Iris pigment epithelial cell (primary cell): ENCODE data around the gene ERC2.

ENCODE experiments used
- DNase-seq: peaks from one replicate; pipeline ENCODE4 v3.0.0-alpha.2; 2011; ENCODE audit warnings: low read depth

The ERC2 gene

DNA sequence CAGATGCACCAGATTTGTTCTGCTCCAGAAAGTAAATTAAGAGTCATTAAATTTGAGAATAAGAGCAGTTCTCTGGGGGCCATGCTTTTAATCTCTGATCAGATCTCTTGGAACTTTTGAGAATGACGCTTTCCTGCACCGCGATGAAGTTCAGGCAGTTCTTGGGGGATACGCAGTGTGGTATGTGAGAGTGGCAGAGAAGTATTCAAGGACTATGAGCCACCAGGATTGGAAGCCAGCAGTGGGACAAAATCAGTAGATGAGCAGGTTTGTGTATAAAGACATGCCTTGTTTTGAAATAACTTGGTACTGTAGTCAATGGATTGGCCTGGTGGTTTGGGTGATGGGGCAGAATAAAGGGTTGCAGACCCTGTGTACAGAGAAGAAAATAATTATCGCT lies 483.6 kb downstream of the ERC2 start:
- no peak for DNase-seq

DNA sequence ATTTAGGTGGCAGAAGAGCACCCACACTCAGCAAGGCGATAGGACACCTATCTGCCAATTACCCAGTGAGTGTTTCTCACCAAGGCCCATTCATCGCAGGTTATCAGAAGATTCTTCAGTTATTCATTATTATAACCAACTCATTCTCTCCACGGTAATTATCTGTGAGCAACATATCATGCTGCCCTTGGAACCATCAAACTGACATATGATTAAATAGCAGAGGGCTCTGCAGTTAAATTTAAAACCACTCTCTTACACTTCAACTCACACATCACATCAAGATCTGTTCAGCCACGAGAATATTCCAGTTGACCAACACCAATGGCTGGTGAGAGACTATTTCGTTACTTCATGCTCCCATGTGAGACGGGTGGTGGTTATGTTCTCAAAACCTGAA lies 489.3 kb downstream of the ERC2 start:
- DNase-seq: no peak

DNA sequence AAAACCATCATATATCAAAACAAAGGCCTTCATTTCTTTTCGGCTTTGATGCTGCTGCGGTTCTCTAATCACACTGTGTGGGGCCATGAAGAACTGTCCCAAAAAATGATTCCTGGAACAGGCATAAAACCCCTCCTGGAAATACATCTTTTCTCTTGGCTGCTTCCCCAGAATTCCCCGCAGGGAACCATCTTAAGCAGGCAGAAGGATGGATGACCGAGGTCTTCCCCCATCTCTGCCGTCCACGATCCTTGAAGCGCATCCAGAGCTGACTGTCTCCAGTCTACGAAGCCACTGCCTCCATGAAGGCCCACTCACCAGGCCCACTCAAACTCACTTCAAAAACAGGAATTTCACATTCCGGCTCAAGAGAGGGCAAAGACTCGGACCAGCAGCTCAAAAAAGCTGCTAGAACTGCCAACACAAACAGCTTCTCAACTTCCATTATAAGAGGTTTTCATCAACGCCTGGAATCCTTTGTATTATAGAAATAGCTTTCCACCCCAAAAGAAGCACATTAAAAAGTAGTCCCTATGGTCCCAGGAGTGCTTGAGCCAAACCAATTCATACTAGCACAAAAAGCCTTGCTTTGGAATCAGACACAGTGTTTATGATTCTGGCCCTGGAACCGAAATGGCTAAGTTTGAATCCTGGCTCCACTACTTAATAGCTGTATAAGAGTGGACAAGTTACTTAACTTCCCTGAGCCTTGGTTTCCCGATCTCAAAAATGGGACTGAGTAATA lies 493.7 kb downstream of the ERC2 start:
- DNase-seq: no peak

DNA sequence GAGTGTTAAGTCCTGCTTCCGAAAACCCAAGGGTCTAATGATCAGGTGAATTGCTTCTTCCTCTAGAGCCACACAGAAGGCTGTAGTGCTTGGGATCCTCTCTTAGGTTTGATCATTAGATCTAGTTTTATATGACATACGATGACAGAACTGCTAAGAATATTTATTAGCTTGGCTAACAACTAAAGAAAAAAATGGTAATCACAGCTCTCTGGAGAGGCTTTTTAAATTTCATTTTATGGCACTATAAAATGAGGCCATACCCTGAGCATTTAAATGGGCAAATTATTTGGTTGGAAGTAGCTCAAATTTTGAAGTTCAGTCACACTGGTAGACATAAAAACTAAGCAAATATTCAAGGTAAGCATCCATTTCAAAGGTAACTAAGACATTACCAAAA lies 498.6 kb downstream of the ERC2 start:
- DNase-seq: no peak

DNA sequence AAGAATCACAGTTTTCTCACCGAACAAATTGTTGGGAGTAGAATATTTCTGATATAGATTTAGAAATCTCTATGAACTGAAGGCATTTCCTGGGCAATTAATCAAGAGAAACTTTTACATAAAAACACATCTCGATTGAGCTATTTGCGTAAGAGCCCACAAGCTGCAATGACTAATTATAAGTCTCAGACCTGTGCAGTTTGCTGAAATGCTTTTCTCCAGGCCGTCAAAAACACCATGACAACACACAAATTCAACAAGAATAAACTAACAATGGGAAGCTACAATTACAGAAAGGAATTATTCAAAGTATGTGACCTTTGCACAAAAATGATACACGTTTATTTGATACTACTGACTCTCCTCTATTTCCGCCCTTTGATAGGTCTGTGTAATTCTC lies 499.9 kb downstream of the ERC2 start:
- DNase-seq: peak; percentile 9

DNA sequence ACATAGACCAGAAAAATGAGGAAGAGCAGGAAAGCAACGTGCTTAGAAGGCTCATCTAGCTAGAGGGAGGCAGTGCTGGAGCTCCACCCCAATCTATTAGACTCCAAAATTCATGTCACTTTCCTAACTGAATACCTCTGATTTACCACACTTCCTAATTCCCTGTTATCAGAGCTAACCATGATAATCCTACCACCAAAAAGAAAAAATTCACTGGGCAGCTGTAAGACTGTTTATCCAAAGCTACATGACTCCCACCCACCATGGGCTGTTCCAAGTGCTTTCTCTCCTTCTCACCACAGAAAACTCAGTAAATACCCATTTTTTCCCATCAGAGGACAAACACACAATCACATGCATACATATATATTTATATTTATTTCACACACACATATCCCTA lies 501.7 kb downstream of the ERC2 start:
- DNase-seq: no peak

DNA sequence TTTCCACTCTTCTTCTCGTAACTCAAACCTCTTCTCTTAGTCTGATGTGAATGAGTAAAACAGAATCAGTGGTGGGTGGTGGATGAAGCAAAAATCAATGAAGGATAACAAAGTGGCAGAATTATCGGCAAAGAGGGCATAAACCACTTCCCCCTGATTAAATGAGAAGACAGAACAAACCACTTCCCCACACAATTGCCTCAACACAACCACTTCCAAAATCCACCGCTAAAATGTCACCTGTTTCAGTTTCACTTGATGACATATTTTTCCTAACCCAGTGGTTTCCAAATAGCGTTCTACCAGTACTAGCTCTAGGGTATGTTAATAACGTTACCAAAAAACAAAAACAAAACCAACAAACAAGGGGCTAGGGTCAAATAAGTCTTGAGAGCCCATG lies 502.5 kb downstream of the ERC2 start:
- DNase-seq: no peak

DNA sequence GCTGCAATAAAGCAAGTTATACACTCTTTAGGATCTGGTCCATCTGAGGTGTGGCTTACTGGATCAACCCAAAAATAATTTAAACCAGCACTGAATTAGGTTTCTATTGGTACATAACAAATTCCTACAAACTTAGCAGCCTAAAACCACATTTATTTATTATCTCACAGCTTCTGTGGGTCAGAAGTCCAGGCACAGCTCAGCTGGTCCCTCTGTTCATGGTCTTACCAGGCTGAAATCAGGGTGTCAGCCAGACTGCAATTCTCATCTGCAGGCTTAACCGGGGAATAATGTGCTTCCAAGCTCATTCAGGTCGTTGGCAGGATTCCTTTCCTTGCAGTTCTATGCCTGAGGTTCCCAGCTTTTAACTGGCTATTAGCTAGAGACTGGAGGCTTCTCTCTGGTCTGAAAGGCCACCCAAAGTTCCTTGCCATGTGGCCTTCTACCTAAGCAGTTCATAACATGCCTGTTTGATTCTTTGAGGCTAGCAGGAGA lies 503.7 kb downstream of the ERC2 start:
- DNase-seq: no peak

DNA sequence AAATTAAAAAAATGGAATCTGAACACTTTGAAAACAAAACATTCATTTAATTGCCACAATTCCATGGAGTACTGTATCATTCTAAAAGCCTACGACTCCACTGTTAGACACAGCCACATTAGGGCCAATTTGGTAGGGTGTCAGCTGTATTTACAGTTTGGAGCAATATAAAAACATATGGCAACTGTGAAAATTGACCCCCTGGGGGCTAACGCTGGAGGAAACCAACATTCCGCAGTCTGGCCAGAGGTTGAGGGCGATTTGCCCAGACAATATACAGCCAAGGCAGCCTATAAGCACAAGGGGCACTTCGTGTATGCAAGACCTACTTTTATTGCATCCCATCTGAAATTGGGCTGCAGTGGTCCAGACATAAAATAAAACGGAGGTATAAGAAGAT lies 504.7 kb downstream of the ERC2 start:
- DNase-seq: no peak

DNA sequence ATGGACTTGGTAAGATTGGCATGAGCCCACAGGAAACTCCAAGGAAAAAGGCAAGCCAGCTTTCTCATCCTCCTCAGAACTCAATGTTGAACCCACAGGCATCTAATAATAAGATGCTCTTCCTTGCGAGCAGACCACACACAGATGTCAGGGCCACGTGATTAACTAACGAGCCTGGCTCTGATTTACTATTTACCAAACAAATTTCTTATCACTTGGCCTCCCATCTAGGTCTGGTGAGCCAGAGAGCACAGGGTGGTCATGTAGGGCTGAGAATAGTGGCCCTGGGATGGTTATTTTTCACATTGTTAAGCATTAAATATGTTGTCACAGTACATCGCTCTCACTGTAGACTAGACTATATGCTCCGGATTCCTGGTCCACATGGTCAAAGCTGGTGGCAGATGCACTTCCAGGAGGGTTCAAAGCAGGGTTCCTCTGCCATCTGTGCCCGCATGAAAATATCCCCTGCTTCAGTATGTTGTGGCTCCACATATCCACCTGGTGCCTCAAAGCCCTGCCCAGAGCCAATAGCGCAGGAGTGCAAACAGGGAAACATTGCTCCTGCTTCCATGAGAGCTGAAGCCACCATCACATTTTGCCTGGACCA lies 508.7 kb downstream of the ERC2 start:
- DNase-seq: no peak

DNA sequence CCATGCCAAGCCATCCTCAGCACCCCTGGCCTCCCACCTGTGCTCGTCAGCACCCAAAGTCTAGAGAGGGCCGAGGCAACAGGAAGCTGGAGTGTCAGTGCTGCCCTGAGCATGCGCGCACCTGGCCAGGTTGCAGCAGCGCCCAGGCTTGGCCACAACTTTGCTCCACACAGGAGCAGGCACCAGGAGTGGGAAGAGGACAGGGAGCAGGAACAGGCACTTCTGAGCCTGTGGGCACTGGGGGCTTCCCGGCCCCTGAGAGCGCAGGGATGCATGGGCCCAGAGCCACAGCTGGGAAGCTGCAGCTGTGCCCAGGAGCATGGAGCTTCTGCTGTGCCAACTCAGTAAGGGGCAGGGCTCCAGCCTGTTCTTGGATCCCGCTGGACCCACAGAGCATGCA lies 509.7 kb downstream of the ERC2 start:
- no peak for DNase-seq

DNA sequence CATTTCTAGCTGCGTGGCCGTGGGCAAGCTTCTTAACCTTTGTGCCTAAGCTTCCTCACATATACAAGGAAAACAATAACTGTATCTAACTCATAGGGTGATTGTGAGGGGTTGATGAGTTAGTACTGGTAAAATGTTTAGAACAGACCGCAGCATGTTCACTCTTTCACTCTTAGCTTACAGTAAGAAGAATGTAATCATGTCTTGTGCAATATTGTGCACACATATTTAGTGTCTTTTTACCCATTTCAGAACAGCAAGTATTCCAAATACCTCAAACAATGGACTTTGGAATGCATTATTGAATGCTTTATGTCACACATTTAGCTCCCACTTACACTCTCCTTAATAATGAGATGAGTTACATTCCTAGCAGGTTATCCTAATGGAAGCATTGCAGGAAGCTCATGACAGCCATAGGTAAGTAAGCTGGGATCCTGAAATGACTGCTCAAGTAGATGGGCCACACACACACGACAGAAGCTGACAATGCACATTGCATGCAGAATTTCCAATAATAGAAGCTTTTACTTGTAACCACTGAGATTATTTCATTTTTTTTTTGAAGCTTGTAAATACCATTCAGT lies 512.3 kb downstream of the ERC2 start:
- no peak for DNase-seq

DNA sequence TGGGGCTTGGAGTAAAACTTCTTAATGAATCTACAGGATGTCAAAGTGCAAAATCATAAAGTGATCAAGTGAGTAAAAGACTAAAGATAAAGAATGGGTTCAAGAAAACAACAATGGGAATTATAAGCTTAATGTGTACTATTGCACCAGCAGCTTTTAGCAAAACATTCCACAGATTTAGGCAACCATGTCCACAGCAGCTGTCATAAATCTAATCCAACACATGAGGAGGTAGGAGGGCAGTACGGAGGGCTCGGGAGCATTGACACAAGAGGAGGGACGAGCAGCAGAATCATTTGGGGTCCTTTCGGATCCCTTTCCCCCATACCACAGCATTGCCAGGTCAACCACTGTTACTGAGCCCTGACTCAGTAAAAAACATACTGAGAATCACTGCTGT lies 516.9 kb downstream of the ERC2 start:
- no peak for DNase-seq

DNA sequence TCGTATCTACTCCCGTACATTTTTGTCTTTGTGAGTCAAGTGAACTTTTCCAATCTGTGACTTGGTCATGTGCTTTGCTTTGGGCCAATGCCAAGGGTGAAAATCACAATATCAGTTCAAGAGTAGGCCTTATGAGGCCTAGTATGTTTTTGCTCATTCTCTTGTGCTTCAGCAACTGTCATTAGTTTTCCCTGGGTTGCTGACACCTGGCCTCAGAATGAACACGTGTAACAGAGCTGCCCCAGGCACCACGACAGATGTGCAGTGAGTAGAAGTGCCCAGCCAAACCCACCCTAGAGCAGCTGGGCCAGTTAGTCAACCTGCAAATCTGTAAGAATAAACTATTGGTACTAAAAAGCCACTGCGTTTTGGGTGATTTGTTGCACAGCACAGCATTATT lies 520.9 kb downstream of the ERC2 start:
- DNase-seq: no peak

DNA sequence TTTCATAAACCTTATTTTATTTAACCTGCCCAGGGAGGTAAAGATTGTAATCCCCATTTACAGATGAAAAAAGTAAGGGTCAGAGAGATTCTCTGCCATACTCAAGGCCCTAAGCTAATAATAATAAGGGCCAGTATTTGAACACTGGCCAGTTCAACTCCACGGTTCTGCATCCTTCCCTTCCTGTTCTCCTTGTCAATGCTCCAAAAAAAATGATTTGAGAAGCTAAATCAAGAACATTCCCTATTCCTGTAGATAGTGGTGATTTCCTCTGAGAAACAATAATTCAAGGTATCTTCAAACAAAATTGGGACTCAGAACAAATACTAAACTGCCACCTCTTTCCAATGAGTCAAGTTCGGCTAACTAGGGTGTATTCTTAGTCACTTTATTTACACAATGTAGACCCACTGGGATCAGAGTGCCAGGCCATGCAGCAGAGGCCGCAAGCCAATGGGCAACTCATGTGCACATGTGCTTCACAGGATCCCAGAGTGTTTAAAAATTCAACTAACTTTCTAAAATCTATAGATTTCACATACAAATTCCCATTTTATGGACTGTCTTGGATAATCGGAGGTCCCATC lies 521.6 kb downstream of the ERC2 start:
- DNase-seq: no peak

DNA sequence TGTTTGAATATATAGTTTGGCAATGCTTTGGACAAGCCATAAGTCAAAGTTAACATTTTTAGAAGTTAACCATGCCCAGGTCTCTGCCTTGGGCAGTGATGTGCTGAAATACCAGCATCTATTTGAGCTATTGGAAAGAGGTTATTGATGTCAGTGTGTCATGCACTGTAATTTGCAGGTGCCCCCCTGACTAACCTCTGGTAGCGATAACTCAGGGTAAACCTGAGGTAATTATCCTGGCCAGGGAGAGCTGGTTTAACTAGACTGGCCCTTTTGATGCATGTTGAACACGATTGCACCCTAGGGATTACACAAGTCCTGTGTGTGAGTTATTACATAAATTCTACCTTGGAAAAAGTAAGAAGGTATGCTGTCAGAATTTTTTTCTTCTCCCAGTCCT lies 525.4 kb downstream of the ERC2 start:
- DNase-seq: no peak

DNA sequence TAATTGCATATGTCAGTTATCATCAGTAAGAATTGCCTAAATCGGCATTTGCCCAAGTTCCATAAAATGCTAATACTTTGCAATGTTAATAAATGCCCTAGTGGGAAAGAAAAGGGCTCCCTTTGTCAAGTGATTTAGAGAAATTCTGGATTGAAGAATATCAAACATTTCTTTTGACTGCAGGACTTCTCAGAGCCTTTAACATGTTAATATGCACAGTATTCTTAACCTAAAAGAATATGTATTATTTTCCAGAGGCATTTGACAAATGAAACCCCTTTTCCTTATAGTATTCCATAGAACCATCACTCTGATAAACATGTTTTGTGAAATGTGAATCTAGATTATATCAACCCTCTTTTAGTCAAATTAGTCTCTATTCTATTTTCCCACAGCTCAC lies 529.0 kb downstream of the ERC2 start:
- DNase-seq: no peak

DNA sequence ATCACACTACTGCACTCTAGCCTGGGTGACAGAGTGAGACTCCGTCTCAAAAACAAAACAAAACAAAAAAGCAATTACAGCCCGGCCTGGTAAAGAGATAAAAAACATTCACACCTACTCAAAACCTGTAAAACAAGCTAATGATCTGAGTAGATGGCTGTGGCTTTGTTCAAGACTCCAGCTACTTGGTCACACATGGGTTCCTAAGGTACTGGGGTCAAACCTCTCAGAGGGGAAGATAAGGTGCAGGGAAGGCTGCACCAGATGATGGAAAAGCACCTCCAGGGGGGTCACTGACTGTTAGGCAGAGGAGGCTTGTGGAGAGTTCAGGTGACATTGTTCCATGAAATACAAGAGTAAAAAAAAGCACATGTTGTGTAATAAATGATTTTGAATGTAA lies 531.0 kb downstream of the ERC2 start:
- no peak for DNase-seq

DNA sequence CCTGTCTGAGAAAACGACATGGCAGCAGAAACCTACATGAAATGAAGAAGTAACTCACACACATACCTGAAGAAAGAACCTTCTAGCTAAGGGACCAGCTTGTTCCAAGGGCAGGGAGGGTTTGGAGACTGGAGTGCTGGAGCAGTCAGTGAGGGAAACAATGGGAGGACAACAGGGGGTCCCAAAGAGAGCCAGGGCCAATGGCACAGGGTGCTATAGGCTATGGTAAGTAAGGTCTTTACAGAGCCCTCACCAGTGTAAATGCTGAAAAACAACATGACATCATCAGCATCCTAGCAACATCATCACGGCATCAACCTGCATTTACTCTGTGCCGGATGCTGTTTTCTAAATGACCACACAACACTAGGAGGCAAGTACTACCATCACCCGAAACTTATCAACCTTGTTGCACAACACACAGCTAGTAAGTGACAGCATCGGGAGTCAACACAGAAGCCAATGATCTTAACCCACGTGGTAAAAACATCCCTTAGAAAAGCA lies 531.7 kb downstream of the ERC2 start:
- no peak for DNase-seq

DNA sequence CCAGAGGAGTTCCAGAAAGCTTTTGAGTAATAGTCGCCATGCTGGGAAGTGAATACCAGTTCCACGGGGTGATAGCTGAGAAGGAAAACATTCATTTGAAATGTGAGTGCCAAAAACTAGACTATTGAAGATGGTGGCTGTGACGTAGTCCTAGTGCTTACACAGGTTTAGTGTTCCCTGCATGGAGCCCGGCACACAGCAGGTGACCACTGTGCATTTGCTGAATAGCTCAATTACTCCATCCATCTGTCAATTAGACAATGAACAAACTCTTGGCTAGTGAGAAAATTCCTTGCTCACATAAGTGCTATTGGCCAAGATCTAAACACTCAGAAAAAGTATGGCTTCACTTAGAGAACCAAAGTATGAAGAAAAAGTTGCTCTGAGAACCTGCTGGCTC lies 533.0 kb downstream of the ERC2 start:
- no peak for DNase-seq

DNA sequence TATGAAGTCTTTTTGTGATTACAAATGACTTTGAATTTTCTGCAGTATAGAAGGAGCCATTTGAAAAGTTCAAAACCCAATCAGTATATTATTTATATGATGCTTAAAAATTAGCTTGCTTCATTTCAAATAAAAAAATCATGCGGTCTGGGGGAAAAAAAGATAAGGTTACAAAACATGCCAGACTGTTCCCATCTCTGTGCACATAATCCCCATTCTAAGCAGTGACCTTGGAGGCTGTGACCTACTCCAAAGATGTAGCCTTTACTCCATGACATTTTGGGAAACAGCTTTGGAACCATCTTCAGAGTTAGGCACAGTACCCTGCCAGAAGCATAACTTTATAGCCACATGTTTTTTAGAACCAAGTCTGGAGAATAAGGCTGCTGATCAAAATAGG lies 533.5 kb downstream of the ERC2 start:
- no peak for DNase-seq

DNA sequence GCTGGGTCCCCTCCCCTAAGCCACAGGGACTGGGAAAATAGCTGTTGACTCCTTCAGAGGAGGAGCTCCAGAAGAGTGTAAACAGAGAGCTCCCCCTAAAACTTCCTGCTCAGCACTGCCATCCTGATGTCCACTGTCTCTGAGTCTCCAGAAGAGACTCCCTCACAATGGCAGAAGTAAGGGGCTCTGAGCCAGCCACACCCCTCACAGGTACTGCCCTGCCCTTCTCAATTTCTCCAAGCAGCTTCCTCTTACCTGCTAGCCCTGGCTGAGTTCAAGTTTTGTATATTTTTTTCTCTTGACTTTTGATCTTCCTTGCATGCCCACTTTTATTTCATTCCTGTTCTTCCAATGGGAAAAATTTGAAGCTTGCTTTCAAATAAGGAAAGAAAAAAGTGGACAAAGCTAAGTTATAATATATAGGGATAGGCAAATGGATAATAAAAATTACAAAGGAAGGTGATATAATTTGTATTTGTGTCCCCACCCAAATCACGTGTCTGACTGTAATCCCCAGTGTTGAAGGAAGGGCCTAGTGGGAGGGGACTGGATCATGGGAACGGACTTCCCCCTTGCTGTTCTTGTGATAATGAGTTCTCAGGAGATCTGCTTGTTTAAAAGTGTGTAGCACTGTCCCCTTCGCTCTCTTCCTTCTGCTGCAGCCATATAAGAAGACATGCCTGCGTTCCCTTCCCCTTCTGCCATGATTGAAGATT lies 539.0 kb downstream of the ERC2 start:
- DNase-seq: no peak
